Endodermal cell (in vitro differentiated cells): ENCODE measurements around the gene EXOC3L4. TPM values are rescaled to one million over a fixed set of nuclear protein-coding genes. Genes with fewer than 3 reads are reported as not detected.

Experiments
- DNase-seq: peaks from one replicate; pipeline ENCODE4 v3.0.0-alpha.2; 2017
- H3K27ac ChIP-seq: 2 replicates; pipeline ENCODE4 v1.5.1; 2013; ENCODE audit warnings: mild to moderate bottlenecking, low read depth, low read length, moderate library complexity
- H3K27me3 ChIP-seq: 2 replicates; pipeline ENCODE4 v1.6.1; 2013; ENCODE audit warnings: mild to moderate bottlenecking, low read length, moderate library complexity; ENCODE audit not compliant: insufficient read depth, control insufficient read depth, poor library complexity, severe bottlenecking
- H3K36me3 ChIP-seq: 2 replicates; pipeline ENCODE4 v1.7.0; 2013; ENCODE audit warnings: mild to moderate bottlenecking, low read length, moderate library complexity; ENCODE audit not compliant: control insufficient read depth, insufficient read depth
- H3K4me1 ChIP-seq: one replicate; pipeline ENCODE4 v1.7.0; 2013; ENCODE audit warnings: low read length; ENCODE audit not compliant: control insufficient read depth, insufficient read depth
- H3K4me3 ChIP-seq: 2 replicates; pipeline ENCODE4 v1.5.1; 2013; ENCODE audit warnings: mild to moderate bottlenecking, low read length, moderate library complexity
- H3K9ac ChIP-seq: 2 replicates; pipeline ENCODE4 v1.6.1; 2013; ENCODE audit warnings: mild to moderate bottlenecking, low read length, moderate library complexity; ENCODE audit not compliant: poor library complexity, severe bottlenecking; ENCODE audit errors: extremely low read depth
- H3K9me3 ChIP-seq: 2 replicates; pipeline ENCODE4 v1.6.1; 2013; ENCODE audit warnings: mild to moderate bottlenecking, low read length, moderate library complexity; ENCODE audit not compliant: control insufficient read depth
- H3K27ac Mint-ChIP-seq: 2 replicates; pipeline ENCODE4 v1.8.0; 2020; ENCODE audit warnings: mixed read lengths
- H3K27me3 Mint-ChIP-seq: 2 replicates; pipeline ENCODE4 v1.8.0; 2021; ENCODE audit warnings: mild to moderate bottlenecking, mixed read lengths; ENCODE audit not compliant: insufficient read depth
- H3K36me3 Mint-ChIP-seq: 2 replicates; pipeline ENCODE4 v1.8.0; 2020; ENCODE audit warnings: low read depth, mixed read lengths
- H3K4me1 Mint-ChIP-seq: 2 replicates; pipeline ENCODE4 v1.8.0; 2020; ENCODE audit warnings: mixed read lengths
- H3K4me3 Mint-ChIP-seq: 2 replicates; pipeline ENCODE4 v1.8.0; 2020; ENCODE audit warnings: mild to moderate bottlenecking, moderate library complexity, mixed read lengths
- H3K9me3 Mint-ChIP-seq: 2 replicates; pipeline ENCODE4 v1.8.0; 2020; ENCODE audit warnings: mild to moderate bottlenecking, mixed read lengths
- WGBS, 2 experiments: methylation state at CpG; one replicate each; pipeline versions ENCODE4 v1.1.5 to v1.1.7; 2013; ENCODE audit warnings: missing lambda C conversion rate in 2 of 2, mixed read lengths in 1 of 2; ENCODE audit not compliant: insufficient coverage in 1 of 2, insufficient read length in 1 of 2; 5-methylcytosine and 5-hydroxymethylcytosine counted together
- total RNA-seq, 2 donors: library from RNA; stranded (reverse); fragmentation: NEBNext Ultra II Directional in 1 of 2; extraction: Animal tissue kit (Norgen Biotek cat#: 25700) in 1 of 2; gene quantifications; 2 replicates in 1 of 2; 3 replicates in 1 of 2; pipeline ENCODE4 v1.2.1, GENCODE V29; 2021
- TF ChIP-seq, protein P1 (sequence below): fragments of 200-600 bp; sonication (generic); conservative IDR thresholded peaks from 2 replicates; pipeline ENCODE4 v1.5.0; 2021; ENCODE audit warnings: antibody characterized with exemption, mild to moderate bottlenecking

Gene EXOC3L4
- total RNA-seq, 2 donors from 2014 or later: 2.5 to 3.6 TPM

DNA sequence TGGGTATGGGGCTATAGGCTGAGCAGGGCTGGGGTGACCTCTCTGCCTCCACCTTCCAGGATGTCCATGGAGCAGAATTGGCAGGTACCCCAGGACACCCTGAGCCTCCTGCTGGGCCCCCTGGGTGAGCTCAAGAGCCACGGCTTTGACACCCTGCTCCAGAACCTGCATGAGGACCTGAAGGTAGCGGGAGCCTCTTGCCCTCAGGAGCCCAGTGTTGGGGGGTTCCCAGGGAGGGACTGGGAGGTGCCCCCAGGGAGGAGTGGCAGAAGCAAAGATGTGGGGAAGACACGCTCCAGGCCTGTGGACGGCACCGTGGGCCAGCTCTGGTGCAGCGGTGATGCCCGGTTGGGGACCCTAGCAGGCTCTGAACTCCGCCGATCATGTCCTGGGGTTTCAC lies 37.1 kb downstream of the EXOC3L4 start:
- no peaks in the 10 kb centered on the region for H3K9me3 Mint-ChIP-seq
- no peaks in the 10 kb centered on the region for H3K4me1 Mint-ChIP-seq
- TF ChIP-seq, protein P1, sequence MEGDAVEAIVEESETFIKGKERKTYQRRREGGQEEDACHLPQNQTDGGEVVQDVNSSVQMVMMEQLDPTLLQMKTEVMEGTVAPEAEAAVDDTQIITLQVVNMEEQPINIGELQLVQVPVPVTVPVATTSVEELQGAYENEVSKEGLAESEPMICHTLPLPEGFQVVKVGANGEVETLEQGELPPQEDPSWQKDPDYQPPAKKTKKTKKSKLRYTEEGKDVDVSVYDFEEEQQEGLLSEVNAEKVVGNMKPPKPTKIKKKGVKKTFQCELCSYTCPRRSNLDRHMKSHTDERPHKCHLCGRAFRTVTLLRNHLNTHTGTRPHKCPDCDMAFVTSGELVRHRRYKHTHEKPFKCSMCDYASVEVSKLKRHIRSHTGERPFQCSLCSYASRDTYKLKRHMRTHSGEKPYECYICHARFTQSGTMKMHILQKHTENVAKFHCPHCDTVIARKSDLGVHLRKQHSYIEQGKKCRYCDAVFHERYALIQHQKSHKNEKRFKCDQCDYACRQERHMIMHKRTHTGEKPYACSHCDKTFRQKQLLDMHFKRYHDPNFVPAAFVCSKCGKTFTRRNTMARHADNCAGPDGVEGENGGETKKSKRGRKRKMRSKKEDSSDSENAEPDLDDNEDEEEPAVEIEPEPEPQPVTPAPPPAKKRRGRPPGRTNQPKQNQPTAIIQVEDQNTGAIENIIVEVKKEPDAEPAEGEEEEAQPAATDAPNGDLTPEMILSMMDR: no peak
- no peak overlapping the region for H3K27ac Mint-ChIP-seq
- no peak overlapping the region for H3K4me3 ChIP-seq
- peaks cover 15% of the 10 kb centered on the region for H3K27me3 Mint-ChIP-seq
- no peaks in the 10 kb centered on the region for H3K9me3 ChIP-seq
- no peak overlapping the region for H3K27ac ChIP-seq
- peaks cover 5% of the 10 kb centered on the region for H3K36me3 ChIP-seq
- H3K9ac ChIP-seq: no peak overlapping the region
- H3K4me1 ChIP-seq: no peaks in the 10 kb centered on the region
- H3K27me3 ChIP-seq: no peaks in the 10 kb centered on the region
- DNase-seq: no peak
- H3K36me3 Mint-ChIP-seq: peaks cover 8% of the 10 kb centered on the region
- 94% methylated on average over 5 to 9 of the region's 9 CpGs for WGBS, 2 experiments
- no peak overlapping the region for H3K4me3 Mint-ChIP-seq

DNA sequence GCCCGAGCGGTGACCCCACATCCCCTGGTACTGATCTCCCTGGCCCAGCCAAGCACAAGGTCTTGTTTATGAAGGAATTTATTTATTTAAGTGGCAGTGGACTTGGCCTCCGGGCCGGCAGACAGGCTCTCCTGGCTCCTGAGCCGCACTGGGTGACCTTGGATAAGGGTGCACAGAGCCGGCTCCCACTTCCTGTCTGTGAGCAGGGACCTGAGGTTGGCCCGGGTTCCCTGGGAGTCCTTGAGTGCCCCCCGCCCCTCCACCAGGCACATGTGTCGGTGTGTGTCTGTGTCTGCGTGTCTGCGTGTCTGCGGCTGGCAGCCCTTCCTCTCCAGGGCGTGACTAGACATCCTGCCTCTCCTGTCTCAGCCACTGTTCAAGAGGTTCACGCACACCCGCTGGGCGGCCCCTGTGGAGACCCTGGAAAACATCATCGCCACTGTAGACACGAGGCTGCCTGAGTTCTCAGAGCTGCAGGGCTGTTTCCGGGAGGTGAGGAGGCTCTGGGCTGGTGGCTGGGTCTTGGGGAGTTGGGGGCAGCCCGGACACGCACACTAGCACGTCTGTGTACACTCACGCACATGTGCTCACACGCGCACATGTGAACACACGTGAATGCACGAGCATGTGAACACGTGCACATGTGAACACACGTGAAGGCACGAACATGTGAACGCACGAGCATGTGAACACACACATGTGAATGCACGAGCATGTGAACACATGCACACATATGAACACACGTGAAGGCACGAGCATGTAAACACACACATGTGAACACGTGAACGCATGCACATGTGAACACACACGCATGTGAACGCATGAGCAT lies 38.1 kb downstream of the EXOC3L4 start:
- H3K27ac ChIP-seq: no peak overlapping the region
- H3K4me3 Mint-ChIP-seq: no peak overlapping the region
- no peaks in the 10 kb centered on the region for H3K9me3 Mint-ChIP-seq
- H3K27me3 ChIP-seq: no peaks in the 10 kb centered on the region
- H3K4me1 Mint-ChIP-seq: no peaks in the 10 kb centered on the region
- no peak overlapping the region for H3K27ac Mint-ChIP-seq
- H3K27me3 Mint-ChIP-seq: peaks cover 12% of the 10 kb centered on the region
- no peak overlapping the region for H3K9ac ChIP-seq
- no peak for DNase-seq
- H3K4me1 ChIP-seq: no peaks in the 10 kb centered on the region
- TF ChIP-seq, protein P1: no peak
- H3K9me3 ChIP-seq: no peaks in the 10 kb centered on the region
- peaks cover 5% of the 10 kb centered on the region for H3K36me3 ChIP-seq
- H3K4me3 ChIP-seq: no peak overlapping the region
- 90 to 91% methylated on average over 30 to 39 of the region's 39 CpGs for WGBS, 2 experiments
- H3K36me3 Mint-ChIP-seq: peaks cover 8% of the 10 kb centered on the region

DNA sequence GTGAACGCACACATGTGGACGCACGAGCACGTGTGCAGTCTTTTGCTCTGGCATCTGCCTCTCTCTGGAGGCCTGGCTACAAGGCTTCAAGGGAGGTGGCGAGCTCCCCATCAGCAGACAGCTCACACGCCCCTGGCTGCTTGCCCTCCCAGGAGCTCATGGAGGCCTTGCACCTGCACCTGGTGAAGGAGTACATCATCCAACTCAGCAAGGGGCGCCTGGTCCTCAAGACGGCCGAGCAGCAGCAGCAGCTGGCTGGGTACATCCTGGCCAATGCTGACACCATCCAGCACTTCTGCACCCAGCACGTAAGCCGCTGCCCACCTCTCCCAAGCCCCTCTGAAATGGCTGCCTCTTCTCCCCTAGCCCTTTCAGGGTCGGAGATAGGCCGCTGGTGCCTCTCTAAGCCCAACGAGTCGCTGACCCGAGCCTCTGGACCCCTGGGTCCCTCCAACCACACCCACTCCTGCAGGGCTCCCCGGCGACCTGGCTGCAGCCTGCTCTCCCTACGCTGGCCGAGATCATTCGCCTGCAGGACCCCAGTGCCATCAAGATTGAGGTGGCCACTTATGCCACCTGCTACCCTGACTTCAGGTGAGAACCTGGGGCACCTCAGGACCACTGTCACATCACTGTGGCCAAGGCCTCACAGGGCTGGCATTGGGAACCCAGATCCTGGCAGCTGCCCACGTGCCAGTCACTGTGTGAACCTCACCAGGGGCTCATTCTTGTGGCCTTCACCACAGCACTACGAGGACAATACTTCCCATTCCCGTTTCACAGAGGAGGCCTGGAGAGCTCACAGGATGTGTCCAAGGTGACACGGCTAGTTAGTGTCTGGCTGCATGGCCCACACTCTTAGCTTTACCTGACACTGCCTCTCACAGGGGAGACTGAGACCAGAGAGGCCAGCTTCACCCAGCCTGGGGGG lies 39.0 kb downstream of the EXOC3L4 start:
- H3K36me3 ChIP-seq: peaks cover 5% of the 10 kb centered on the region
- H3K27ac Mint-ChIP-seq: no peak overlapping the region
- DNase-seq: no peak
- peaks cover 3% of the 10 kb centered on the region for H3K27me3 Mint-ChIP-seq
- H3K27ac ChIP-seq: no peak overlapping the region
- no peaks in the 10 kb centered on the region for H3K9me3 Mint-ChIP-seq
- 95 to 98% methylated on average over 13 to 25 of the region's 25 CpGs for WGBS, 2 experiments
- no peaks in the 10 kb centered on the region for H3K9me3 ChIP-seq
- peaks cover 2% of the 10 kb centered on the region for H3K4me1 Mint-ChIP-seq
- TF ChIP-seq, protein P1: no peak
- peaks cover 7% of the 10 kb centered on the region for H3K36me3 Mint-ChIP-seq
- no peak overlapping the region for H3K9ac ChIP-seq
- H3K4me3 Mint-ChIP-seq: no peak overlapping the region
- H3K27me3 ChIP-seq: no peaks in the 10 kb centered on the region
- no peaks in the 10 kb centered on the region for H3K4me1 ChIP-seq
- no peak overlapping the region for H3K4me3 ChIP-seq
